Tracheal epithelial cell (primary cell): ENCODE data around the gene COQ6. TPM values are rescaled to one million over a fixed set of nuclear protein-coding genes. Genes with fewer than 3 reads are reported as not detected.

ENCODE experiments used
- total RNA-seq: library from RNA; depleted of rRNA; stranded (reverse); fragments of >200 nt; gene quantifications from 2 replicates; pipeline ENCODE4 v1.2.1, GENCODE V29; 2014

Gene COQ6
- 9.4 and 20.5 TPM in 2 replicates for total RNA-seq

GRCh38 chr14:73949752-73950734 is at the start of gene COQ6, which contains the start of gene FAM161B:
TSS of gene COQ6 (plus strand) at chr14:73950302. CDS start at chr14:73950333, 31 bp downstream.
TSS of gene FAM161B (minus strand) at chr14:73950094. CDS start at chr14:73950026, 68 bp downstream.

Other genes with a start within 250 kb of the COQ6 start
- gene PNMA1, start 235.9 kb upstream of the COQ6 start, total RNA-seq: 9.6 and 10.9 TPM in 2 replicates
- gene PTGR2, start 98.5 kb upstream of the COQ6 start, total RNA-seq: 4.1 and 7.9 TPM in 2 replicates
- gene ZNF410, start 63.4 kb upstream of the COQ6 start, total RNA-seq: 97.1 and 99.1 TPM in 2 replicates
- 0.96 and 1.9 TPM in 2 replicates for gene FAM161B, start 208 bp upstream of the COQ6 start, total RNA-seq
- 10.8 and 17.3 TPM in 2 replicates for gene ENTPD5, start 69.0 kb downstream of the COQ6 start, total RNA-seq
- 0.72 and 1.3 TPM in 2 replicates for gene BBOF1, start 69.0 kb downstream of the COQ6 start, total RNA-seq
- gene ALDH6A1, start 134.2 kb downstream of the COQ6 start, total RNA-seq: 12.8 and 23.4 TPM in 2 replicates
- gene LIN52, start 134.7 kb downstream of the COQ6 start, total RNA-seq: 1.7 and 7.0 TPM in 2 replicates